AG04450 (cell line): ENCODE data around the gene MUC20. TPM values are rescaled to one million over a fixed set of nuclear protein-coding genes. Genes with fewer than 3 reads are reported as not detected.
"Not testable (repeated sequence)": the region's sequence is repeated elsewhere in the genome, so short reads cannot be mapped to it uniquely, and the experiment has no call there.

ENCODE experiments used
- CTCF ChIA-PET: fragments of 300-600, 350-600 bp; formaldehyde crosslinking; extraction: SDS; loops from one replicate; lab custom pipeline; 2022; ENCODE audit warnings: antibody characterized with exemption, inconsistent platforms; lab: Charles Lee
- POLR2A ChIA-PET: fragments of 350-600 bp; formaldehyde crosslinking; extraction: SDS; loops from one replicate; lab custom pipeline; 2021; ENCODE audit warnings: antibody characterized with exemption, inconsistent platforms; lab: Yijun Ruan, JAX
- DNase-seq: peaks from one replicate; pipeline ENCODE4 v3.0.0-alpha.2; 2011; ENCODE audit warnings: low read depth, low spot score
- H3K27ac ChIP-seq: one replicate; pipeline ENCODE4 v1.5.1; 2012; ENCODE audit warnings: low read depth, low read length, control low read depth
- H3K27me3 ChIP-seq: one replicate; pipeline ENCODE4 v1.6.0; 2012; ENCODE audit warnings: low read length; ENCODE audit not compliant: control insufficient read depth, insufficient read depth
- H3K4me3 ChIP-seq: 2 replicates; pipeline ENCODE4 v1.5.1; 2011; ENCODE audit warnings: mild to moderate bottlenecking, low read depth, low read length, control low read depth
- H3K9me3 ChIP-seq: 2 replicates; pipeline ENCODE4 v1.5.1; 2012; ENCODE audit warnings: low read length; ENCODE audit not compliant: control insufficient read depth, insufficient read depth
- CTCF ChIP-seq: IDR thresholded peaks from 2 replicates; pipeline ENCODE4 v1.5.1; 2011; ENCODE audit warnings: low read depth, low read length, control low read depth, inconsistent platforms
- polyA plus RNA-seq: library from polyadenylated mRNA; depleted of rRNA; stranded (reverse); fragments of >200 nt; gene quantifications from 2 replicates; pipeline ENCODE4 v1.2.3, GENCODE V29; 2011

Gene MUC20
- polyA plus RNA-seq, 1 experiment, result 0.19 TPM

- ChIA-PET POLR2A (no interaction called here), CTCF (no interaction called here)
Measured at GRCh38 chr3:195711813-195712534, 8.8 kb upstream of the MUC20 start.

GRCh38 chr3:195712535-195712910, 8.3 kb upstream of the MUC20 start:
- H3K9me3 ChIP-seq, CTCF ChIA-PET, H3K4me3 ChIP-seq, DNase-seq, H3K27ac ChIP-seq, POLR2A ChIA-PET: not testable (repeated sequence)
- peaks cover 12% of the 10 kb centered on the region for H3K27me3 ChIP-seq

More at GRCh38 chr3:195711813-195712534, 8.8 kb upstream of the MUC20 start:
- Histone ChIP-seq H3K9me3 (no peaks in the 10 kb centered on the region; the same call in 1 of the 2 replicates), H3K27me3 (peaks cover 7% of the 10 kb centered on the region), H3K4me3 (no peak overlapping the region), H3K27ac (no peak overlapping the region)
- no peak for DNase-seq
- no peak for TF ChIP-seq CTCF

GRCh38 chr3:195713150-195713549, 7.6 kb upstream of the MUC20 start:
- H3K4me3 ChIP-seq, CTCF ChIA-PET, DNase-seq, H3K27ac ChIP-seq, H3K9me3 ChIP-seq, POLR2A ChIA-PET: not testable (repeated sequence)
- peaks cover 18% of the 10 kb centered on the region for H3K27me3 ChIP-seq

- Histone ChIP-seq H3K27ac (no peak overlapping the region), H3K27me3 (peaks cover 24% of the 10 kb centered on the region), H3K9me3 (no peaks in the 10 kb centered on the region; the same call in 1 of the 2 replicates), H3K4me3 (no peak overlapping the region)
- ChIA-PET POLR2A (no interaction called here), CTCF (no interaction called here)
- TF ChIP-seq CTCF, result no peak
- DNase-seq, result no peak
Measured at GRCh38 chr3:195714380-195715011, 6.3 kb upstream of the MUC20 start.

- no peak for DNase-seq
- Histone ChIP-seq H3K27me3 (peaks cover 24% of the 10 kb centered on the region), H3K9me3 (no peaks in the 10 kb centered on the region; the same call in 1 of the 2 replicates), H3K27ac (no peak overlapping the region), H3K4me3 (no peak overlapping the region)
- ChIA-PET POLR2A (no interaction called here), CTCF (no interaction called here)
- TF ChIP-seq CTCF, result no peak
Measured at GRCh38 chr3:195715134-195715533, 5.6 kb upstream of the MUC20 start.

- ChIA-PET CTCF (no interaction called here), POLR2A (no interaction called here)
- TF ChIP-seq CTCF, result no peak
- Histone ChIP-seq H3K27me3 (peaks cover 25% of the 10 kb centered on the region), H3K4me3 (no peak overlapping the region), H3K9me3 (peaks cover under 1% of the 10 kb centered on the region; the same call in 1 of the 2 replicates), H3K27ac (no peak overlapping the region)
- no peak for DNase-seq
Measured at GRCh38 chr3:195715583-195716266, 5.1 kb upstream of the MUC20 start.
